ENCODE results near the gene PITPNB.
A peak's percentile ranks its signal among the peaks of the same experiment; 100 is the strongest.

PITPNB gene

GRCh38 chr22:27859336-27859735 lies 59.7 kb downstream of the PITPNB start:
- DNase-seq (ENCODE audit: low read depth, low spot score), result no peak

DNA sequence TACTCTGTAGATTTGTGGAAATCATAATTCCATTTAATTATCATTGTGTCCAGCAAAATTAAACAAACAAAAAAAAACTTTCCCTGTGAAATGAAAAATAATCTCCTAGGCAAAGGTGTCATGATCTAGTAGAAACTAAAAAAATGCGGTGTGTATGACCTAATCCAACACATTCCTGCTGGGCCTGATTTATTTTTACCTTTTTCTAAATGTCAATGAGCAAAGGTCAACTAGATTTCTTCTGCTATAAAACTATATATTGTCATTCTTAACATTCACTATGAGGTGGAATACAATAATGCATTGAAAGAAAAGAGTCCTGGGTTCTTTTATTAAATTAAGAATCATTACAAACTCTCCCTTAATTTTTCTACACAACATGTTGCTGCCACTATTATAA lies 60.4 kb downstream of the PITPNB start:
- no peak for DNase-seq (ENCODE audit: low read depth, low spot score)

DNA sequence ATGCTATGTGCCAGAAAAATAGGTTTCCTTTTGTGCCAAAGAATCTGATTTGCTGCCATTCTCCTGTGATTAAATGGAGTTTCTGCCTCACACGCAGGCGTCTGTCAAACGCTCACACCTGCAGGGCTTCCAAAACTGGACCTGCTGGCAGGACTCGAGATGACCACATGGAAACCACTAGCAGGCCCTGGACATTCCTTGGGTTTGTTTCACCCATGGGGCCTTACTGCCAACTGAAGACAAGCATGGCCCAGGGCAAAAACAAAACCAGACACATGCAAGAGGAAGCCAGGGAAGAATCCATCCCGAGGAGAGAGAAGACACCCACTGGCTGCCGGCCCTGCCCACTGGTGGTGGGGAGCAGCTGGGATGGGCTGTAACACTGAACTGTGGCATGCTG lies 61.6 kb downstream of the PITPNB start:
- peak; percentile 28 for DNase-seq (ENCODE audit: low read depth, low spot score)

GRCh38 chr22:27856386-27856785 lies 62.7 kb downstream of the PITPNB start:
- no peak for DNase-seq (ENCODE audit: low read depth, low spot score)

DNA sequence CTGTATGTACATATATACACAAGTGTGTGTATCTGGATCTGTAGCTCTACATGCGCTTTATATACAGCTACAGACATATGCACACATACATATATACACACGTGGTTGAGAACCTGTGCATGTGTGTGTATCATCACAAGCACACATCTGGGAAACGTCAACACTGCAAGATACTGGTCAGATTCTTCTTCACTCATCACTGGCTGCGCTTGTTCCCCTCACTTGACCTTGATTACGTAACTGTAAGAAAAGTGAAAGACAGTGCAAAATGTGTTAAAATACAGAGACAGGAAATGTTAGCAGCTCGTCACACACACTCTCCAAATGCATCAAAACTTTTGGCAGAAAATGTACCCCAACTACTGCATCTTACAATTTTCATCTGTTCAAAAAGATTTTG lies 65.6 kb downstream of the PITPNB start:
- DNase-seq (ENCODE audit: low read depth, low spot score), result no peak

DNA sequence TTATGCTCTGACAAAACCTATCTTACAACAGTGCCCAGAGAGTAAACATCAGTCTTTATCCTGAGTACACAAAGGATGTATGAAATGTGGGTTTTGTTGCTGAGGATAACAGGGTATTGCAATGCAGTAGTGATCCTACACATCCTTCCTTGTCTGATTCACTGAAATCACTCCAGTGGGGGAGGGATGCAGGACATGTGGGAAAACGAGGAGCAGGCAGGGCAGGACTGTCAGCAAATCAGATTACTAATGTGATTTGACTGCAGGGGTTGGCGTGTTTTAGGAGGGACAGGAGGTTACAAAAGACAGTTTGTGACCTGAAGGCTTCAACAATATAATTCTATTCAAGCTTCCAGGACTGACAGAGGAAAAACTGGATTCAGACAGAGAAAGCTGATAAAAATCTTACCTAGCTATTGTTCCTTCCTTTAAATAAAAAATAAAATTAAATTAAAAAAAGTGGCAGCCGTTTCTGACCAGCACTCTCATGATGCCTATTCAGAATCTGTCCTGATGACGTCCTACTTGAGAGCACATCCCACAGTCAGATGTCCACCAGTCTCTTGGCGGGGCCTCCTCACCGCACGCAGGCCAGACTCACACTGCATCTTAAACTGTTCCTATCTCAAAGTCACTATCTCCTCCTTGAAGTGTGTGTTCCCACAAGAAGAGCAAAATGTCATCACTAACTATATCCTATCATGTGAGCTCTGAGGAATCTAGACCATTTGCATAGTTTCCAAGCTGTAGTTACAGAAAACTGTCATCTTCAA lies 66.9 kb downstream of the PITPNB start:
- DNase-seq (ENCODE audit: low read depth, low spot score), result no peak

DNA sequence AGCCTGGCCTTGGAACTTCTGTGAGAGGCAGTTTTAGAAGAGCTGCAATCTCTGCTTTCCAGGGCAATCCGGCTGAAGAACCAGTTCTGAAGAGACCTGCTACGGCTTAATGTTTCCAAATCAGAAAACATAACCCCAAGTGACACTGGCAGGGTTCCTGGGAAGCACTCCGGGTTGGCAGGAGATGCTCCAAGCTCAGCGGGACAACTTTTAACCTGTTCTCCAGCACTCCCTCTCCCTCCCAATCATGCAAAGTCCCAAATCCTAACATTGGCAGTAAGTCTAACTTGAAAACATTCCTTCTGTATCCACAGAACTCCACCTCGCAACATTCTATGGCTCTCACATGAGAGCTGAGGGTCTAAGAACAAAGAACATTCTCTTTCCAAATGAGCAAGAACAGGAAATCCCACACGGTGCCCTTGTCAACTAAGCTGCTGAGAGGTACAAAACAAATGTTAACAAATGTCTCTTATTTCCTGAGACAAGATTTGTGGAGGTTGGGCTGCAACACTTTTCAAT lies 69.0 kb downstream of the PITPNB start:
- peak; percentile 67 for DNase-seq (ENCODE audit: low read depth, low spot score)

GRCh38 chr22:27848005-27848404 lies 71.1 kb downstream of the PITPNB start:
- no peak for DNase-seq (ENCODE audit: low read depth, low spot score)

GRCh38 chr22:27846910-27847309 lies 72.1 kb downstream of the PITPNB start:
- DNase-seq (ENCODE audit: low read depth, low spot score), result no peak

DNA sequence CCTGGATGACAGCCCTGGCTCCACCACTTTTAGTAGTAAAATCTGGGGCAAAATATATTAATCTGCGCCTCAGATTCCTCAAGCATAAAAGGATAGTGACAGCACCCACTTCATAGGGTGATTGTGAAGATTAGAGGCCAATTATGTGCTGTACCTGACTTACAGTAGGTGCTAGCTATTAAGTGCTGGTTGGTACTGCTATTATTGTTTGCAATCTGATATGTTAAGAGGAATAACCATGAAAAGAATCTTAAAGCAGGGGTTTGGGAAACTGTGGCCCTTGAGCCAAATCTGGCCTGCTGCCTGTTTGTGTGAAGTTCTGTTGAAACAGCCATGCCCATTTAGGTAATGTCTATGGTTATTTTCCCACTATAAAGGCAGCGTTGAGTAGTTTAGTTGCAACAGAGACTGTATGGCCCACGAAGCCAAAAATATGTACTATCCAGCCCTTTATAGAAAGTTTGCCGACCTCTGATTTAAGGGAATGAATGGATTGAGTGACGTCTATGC lies 72.8 kb downstream of the PITPNB start:
- DNase-seq (ENCODE audit: low read depth, low spot score), result no peak

- no peak for DNase-seq (ENCODE audit: low read depth, low spot score)
Measured at GRCh38 chr22:27845644-27846043, 73.4 kb downstream of the PITPNB start.

GRCh38 chr22:27844656-27845591 lies 74.1 kb downstream of the PITPNB start:
- DNase-seq (ENCODE audit: low read depth, low spot score), result peak; percentile 37

GRCh38 chr22:27844256-27844655 lies 74.8 kb downstream of the PITPNB start:
- no peak for DNase-seq (ENCODE audit: low read depth, low spot score)

- DNase-seq (ENCODE audit: low read depth, low spot score), result no peak
Measured at GRCh38 chr22:27843441-27843840, 75.6 kb downstream of the PITPNB start.

DNA sequence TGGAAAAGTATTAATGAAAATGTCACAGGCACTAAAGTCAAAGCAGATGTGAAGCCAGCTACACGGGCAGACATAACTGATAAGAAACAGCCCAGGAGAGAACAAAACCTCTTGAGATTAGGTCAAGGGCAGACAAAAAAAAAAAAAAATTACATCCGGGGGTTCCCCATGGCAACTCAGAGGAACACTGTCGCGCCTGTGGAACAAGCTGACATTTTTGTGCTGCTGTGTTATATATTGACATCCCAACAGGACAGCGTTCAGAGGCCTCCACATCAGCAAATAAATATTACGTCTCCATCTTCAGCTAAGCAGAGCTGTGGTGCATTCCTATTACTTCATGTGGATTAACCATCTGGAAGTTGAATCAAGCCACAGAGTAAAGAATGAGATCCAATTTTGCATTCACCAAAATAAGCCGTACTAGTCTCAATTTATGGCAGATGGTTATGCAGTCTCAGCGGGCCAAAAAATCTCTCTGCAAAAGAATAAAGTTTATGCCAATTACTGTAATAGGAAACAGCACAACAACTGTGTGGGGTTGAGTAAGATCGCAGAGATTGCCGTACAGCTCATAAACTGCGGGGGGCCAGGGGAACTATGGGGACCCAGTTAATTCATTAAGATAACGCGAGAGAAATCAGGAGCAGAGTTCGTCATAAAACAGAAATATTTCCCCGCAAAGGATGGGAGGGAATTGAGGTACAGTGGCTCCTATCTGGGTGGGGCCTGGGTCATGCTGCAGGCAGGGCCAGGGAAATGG lies 76.2 kb downstream of the PITPNB start:
- DNase-seq (ENCODE audit: low read depth, low spot score), result no peak

DNA sequence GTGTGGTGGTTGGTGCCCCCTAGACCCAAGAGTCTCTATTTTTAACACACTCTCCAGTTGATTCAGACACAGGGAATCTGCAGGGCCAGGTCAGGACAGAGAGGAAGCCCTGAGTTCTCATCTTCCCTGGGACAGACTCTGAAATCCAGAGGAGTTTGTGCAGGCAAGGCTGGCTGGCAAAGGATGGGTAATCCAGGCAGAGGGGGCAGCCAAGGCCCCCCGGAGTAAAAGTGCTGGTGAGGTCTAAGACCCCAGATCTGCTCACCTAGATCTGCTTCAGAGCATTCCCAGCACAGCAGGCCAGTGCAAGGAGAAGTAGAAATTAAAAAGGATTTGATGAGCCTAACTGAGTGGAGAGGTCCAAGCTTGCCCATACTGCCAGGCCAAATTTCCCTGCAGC lies 76.9 kb downstream of the PITPNB start:
- no peak for DNase-seq (ENCODE audit: low read depth, low spot score)

DNA sequence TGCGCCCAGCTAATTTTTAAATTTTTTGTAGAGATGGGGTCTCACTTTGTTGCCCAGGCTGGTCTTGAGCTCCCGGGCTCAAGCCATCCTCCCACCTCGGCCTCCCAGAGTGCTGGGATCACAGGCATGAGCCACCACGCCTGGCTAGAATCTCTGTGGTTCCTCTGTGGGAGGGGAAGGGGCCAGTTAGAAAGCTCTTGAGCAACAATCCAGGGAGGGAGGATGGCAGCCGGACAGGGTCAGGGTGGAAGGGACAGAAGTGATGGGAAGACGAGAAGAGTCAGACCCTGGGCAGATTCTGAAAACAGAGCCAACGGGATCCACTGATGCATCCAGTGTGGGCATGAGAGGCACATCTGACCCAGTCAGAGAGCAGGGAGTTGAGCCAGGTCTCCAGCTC lies 78.6 kb downstream of the PITPNB start:
- DNase-seq (ENCODE audit: low read depth, low spot score), result no peak

GRCh38 chr22:27839057-27839660 lies 79.9 kb downstream of the PITPNB start:
- no peak for DNase-seq (ENCODE audit: low read depth, low spot score)

GRCh38 chr22:27836181-27836580 lies 82.9 kb downstream of the PITPNB start:
- peak; percentile 45 for DNase-seq (ENCODE audit: low read depth, low spot score)

- DNase-seq (ENCODE audit: low read depth, low spot score), result peak; percentile 79
Measured at GRCh38 chr22:27835446-27835845, 83.6 kb downstream of the PITPNB start.
